Vagina (tissue), 2 donors: ENCODE results near the gene ERAL1. TPM values are rescaled to one million over a fixed set of nuclear protein-coding genes. Genes with fewer than 3 reads are reported as not detected.

Experiments used
- DNase-seq, 2 donors: peaks; one replicate each; pipeline ENCODE4 v3.0.0-alpha.2; 2017; ENCODE audit errors: extremely low spot score in 2 of 2
- H3K27ac ChIP-seq: fragments of 200-600 bp; sonication (generic); one replicate; pipeline ENCODE4 v1.5.1; 2019
- H3K27me3 ChIP-seq: fragments of 200-600 bp; sonication (generic); one replicate; pipeline ENCODE4 v1.5.1; 2019
- H3K36me3 ChIP-seq, 2 donors: fragments of 200-600 bp; sonication (generic); one replicate each; pipeline ENCODE4 v1.5.1; 2017 to 2019
- H3K4me1 ChIP-seq: fragments of 200-600 bp; sonication (generic); one replicate; pipeline ENCODE4 v1.5.1; 2019
- H3K4me3 ChIP-seq, 2 donors: fragments of 200-600 bp; sonication (generic); 1 replicate in 1 of 2; 2 replicates in 1 of 2; pipeline ENCODE4 v1.5.1; 2016 to 2019
- H3K9me3 ChIP-seq: fragments of 200-600 bp; sonication (generic); one replicate; pipeline ENCODE4 v1.5.1; 2019
- CTCF ChIP-seq, 3 experiments: fragments of 450-650 bp in 2 of 3; fragments of 200-600 bp in 1 of 3; sonication (generic) in 1 of 3; IDR thresholded peaks; one replicate each; pipeline ENCODE4 v1.5.1; 2017 to 2019; ENCODE audit warnings: antibody characterized with exemption in 3 of 3, mild to moderate bottlenecking in 2 of 3, moderate library complexity in 2 of 3
- POLR2A ChIP-seq, 2 donors: fragments of 450-650 bp; IDR thresholded peaks; one replicate each; pipeline ENCODE4 v1.6.1; 2017; ENCODE audit warnings: antibody characterized with exemption in 2 of 2, mild to moderate bottlenecking in 2 of 2, moderate library complexity in 2 of 2
- POLR2AphosphoS5 ChIP-seq, 2 donors: sonication (generic); formaldehyde crosslinking; IDR thresholded peaks; one replicate each; pipeline ENCODE4 v1.9.0; 2017; ENCODE audit warnings: antibody characterized with exemption in 2 of 2, mild to moderate bottlenecking in 2 of 2, low read depth in 1 of 2; ENCODE audit not compliant: insufficient read depth in 1 of 2
- intact Hi-C: fragments of 100-400 bp; cut with DNase I; formaldehyde crosslinking; loops from one replicate; pipeline ENCODE4 v1.15.1; 2023
- total RNA-seq: library from RNA; depleted of rRNA; stranded (reverse); fragments of >200 nt; gene quantifications from one replicate; pipeline ENCODE4 v1.2.3, GENCODE V29; 2016

The ERAL1 gene
- total RNA-seq, 1 donor from 2014 or later, result 44.9 TPM

GRCh38 chr17:28864991-28865849 is 10.4 kb downstream of the ERAL1 start:
- DNase-seq, result no peak
- intact Hi-C loops, result no loop called here
- no peak overlapping the region for H3K27ac ChIP-seq

GRCh38 chr17:28865946-28866752 is 11.3 kb downstream of the ERAL1 start:
- no peak for TF ChIP-seq POLR2AphosphoS5 (IDR thresholded peaks at IDR 0.05; ENCODE audit: insufficient read depth in 1 of 2, low read depth in 1 of 2)
- no peak for TF ChIP-seq POLR2A (IDR thresholded peaks at IDR 0.05)
- no peak for TF ChIP-seq CTCF (IDR thresholded peaks at IDR 0.05)
- no peak overlapping the region for H3K27ac ChIP-seq
- no peaks in the 10 kb centered on the region for H3K27me3 ChIP-seq
- no peaks in the 10 kb centered on the region for H3K9me3 ChIP-seq
- H3K36me3 ChIP-seq, result no peaks in the 10 kb centered on the region
- H3K4me3 ChIP-seq, result no peak overlapping the region
- H3K4me1 ChIP-seq, result no peaks in the 10 kb centered on the region
- DNase-seq, result no peak
- intact Hi-C loops, result no loop called here

More at GRCh38 chr17:28864991-28865849, 10.4 kb downstream of the ERAL1 start:
- Histone ChIP-seq H3K4me1 (no peaks in the 10 kb centered on the region), H3K27me3 (no peaks in the 10 kb centered on the region), H3K9me3 (no peaks in the 10 kb centered on the region), H3K36me3 (peaks cover 0 to 2% of the 10 kb centered on the region in 2 donors), H3K4me3 (no peak overlapping the region)
- TF ChIP-seq POLR2A (IDR thresholded peaks at IDR 0.05) (no peak), CTCF (IDR thresholded peaks at IDR 0.05) (no peak), POLR2AphosphoS5 (IDR thresholded peaks at IDR 0.05; ENCODE audit: insufficient read depth in 1 of 2, low read depth in 1 of 2) (no peak)

- DNase-seq, result no peak
- no peak overlapping the region for H3K27ac ChIP-seq
- no peaks in the 10 kb centered on the region for H3K36me3 ChIP-seq
- no peaks in the 10 kb centered on the region for H3K27me3 ChIP-seq
- H3K4me1 ChIP-seq, result no peaks in the 10 kb centered on the region
- TF ChIP-seq CTCF (IDR thresholded peaks at IDR 0.05), result no peak
- no peaks in the 10 kb centered on the region for H3K9me3 ChIP-seq
- H3K4me3 ChIP-seq, result no peak overlapping the region
- intact Hi-C loops, result no loop called here
These were observed 12.5 kb downstream of the ERAL1 start for GRCh38 chr17:28867276-28867675.

- Histone ChIP-seq H3K4me3 (no peak overlapping the region), H3K4me1 (no peaks in the 10 kb centered on the region), H3K36me3 (no peaks in the 10 kb centered on the region), H3K27ac (no peak overlapping the region), H3K27me3 (no peaks in the 10 kb centered on the region), H3K9me3 (no peaks in the 10 kb centered on the region)
- no peak for DNase-seq
- TF ChIP-seq CTCF (IDR thresholded peaks at IDR 0.05) (no peak), POLR2A (IDR thresholded peaks at IDR 0.05) (no peak), POLR2AphosphoS5 (IDR thresholded peaks at IDR 0.05; ENCODE audit: insufficient read depth in 1 of 2, low read depth in 1 of 2) (no peak)
- intact Hi-C loops, result no loop called here
These were observed 16.3 kb downstream of the ERAL1 start for GRCh38 chr17:28871056-28871579.
